ENCODE data around the gene ACTL6B. TPM values are rescaled to one million over a fixed set of nuclear protein-coding genes. Genes with fewer than 3 reads are reported as not detected.

Gene ACTL6B
- total RNA-seq, 1 donor from 2014 or later: not detected

- no peak for DNase-seq
- no peak for ATAC-seq (ENCODE audit: poor library complexity)
- intact Hi-C loops (cut with DNase I): no loop called here
These were observed 14.8 kb downstream of the ACTL6B start, which contains the start of gene TFR2 for GRCh38 chr7:100641463-100641859. TFR2 (minus strand) TSS chr7:100641552; CDS start chr7:100641509, 43 bp downstream.

GRCh38 chr7:100640517-100641440, 15.5 kb downstream of the ACTL6B start:
- intact Hi-C loops (cut with DNase I): no loop called here
- no peak for ATAC-seq (ENCODE audit: poor library complexity)
- DNase-seq: no peak

GRCh38 chr7:100639995-100640516, 16.2 kb downstream of the ACTL6B start:
- no peak for DNase-seq
- intact Hi-C loops (cut with DNase I): no loop called here
- ATAC-seq (ENCODE audit: poor library complexity): no peak

GRCh38 chr7:100632951-100633717, 23.1 kb downstream of the ACTL6B start:
- DNase-seq (peak; percentile 62), ATAC-seq (ENCODE audit: poor library complexity) (peak; percentile 68)
- intact Hi-C loops (cut with DNase I): no loop called here

GRCh38 chr7:100630066-100630465, 26.2 kb downstream of the ACTL6B start:
- no peak for ATAC-seq (ENCODE audit: poor library complexity)
- intact Hi-C loops (cut with DNase I): no loop called here
- DNase-seq: no peak

- ATAC-seq (ENCODE audit: poor library complexity): no peak
These were observed 27.0 kb downstream of the ACTL6B start for GRCh38 chr7:100629117-100629716.

GRCh38 chr7:100627238-100627549, 29.1 kb downstream of the ACTL6B start:
- intact Hi-C loops (cut with DNase I): loop anchor here (5.0 kb wide), 1 partner anchor 40 kb away; no protein-coding TSS in a partner anchor
- no peak for ATAC-seq (ENCODE audit: poor library complexity)
- DNase-seq: no peak

More at GRCh38 chr7:100629117-100629716, 27.0 kb downstream of the ACTL6B start:
- DNase-seq: no peak
- intact Hi-C loops (cut with DNase I): loop anchor here (5.0 kb wide), 1 partner anchor 38 kb away; no protein-coding TSS in a partner anchor

GRCh38 chr7:100626530-100627237, 29.6 kb downstream of the ACTL6B start:
- DNase-seq: peak; percentile 88

GRCh38 chr7:100626055-100626454, 30.2 kb downstream of the ACTL6B start:
- ATAC-seq (ENCODE audit: poor library complexity) (no peak), DNase-seq (no peak)
- intact Hi-C loops (cut with DNase I): loop anchor here (5.0 kb wide), 1 partner anchor 41 kb away; no protein-coding TSS in a partner anchor

More at GRCh38 chr7:100626530-100627237, 29.6 kb downstream of the ACTL6B start:
- intact Hi-C loops (cut with DNase I): loop anchor here (5.0 kb wide), 1 partner anchor 41 kb away; no protein-coding TSS in a partner anchor
- peak; percentile 97 for ATAC-seq (ENCODE audit: poor library complexity)

- intact Hi-C loops (cut with DNase I): no loop called here
- ATAC-seq (ENCODE audit: poor library complexity) (no peak), DNase-seq (no peak)
These were observed 32.1 kb downstream of the ACTL6B start for GRCh38 chr7:100623951-100624824.

- intact Hi-C loops (cut with DNase I): no loop called here
- DNase-seq (no peak), ATAC-seq (ENCODE audit: poor library complexity) (no peak)
These were observed 34.7 kb downstream of the ACTL6B start for GRCh38 chr7:100621554-100621953.

- intact Hi-C loops (cut with DNase I): no loop called here
- ATAC-seq (ENCODE audit: poor library complexity): no peak
- no peak for DNase-seq
These were observed 35.4 kb downstream of the ACTL6B start for GRCh38 chr7:100620804-100621203.

- no peak for DNase-seq
- intact Hi-C loops (cut with DNase I): no loop called here
- no peak for ATAC-seq (ENCODE audit: poor library complexity)
These were observed 36.0 kb downstream of the ACTL6B start for GRCh38 chr7:100620239-100620638.

GRCh38 chr7:100614308-100614861, 41.9 kb downstream of the ACTL6B start:
- ATAC-seq (ENCODE audit: poor library complexity) (no peak), DNase-seq (no peak)
- intact Hi-C loops (cut with DNase I): no loop called here

- intact Hi-C loops (cut with DNase I): no loop called here
- no peak for DNase-seq
- ATAC-seq (ENCODE audit: poor library complexity): no peak
These were observed 42.7 kb downstream of the ACTL6B start for GRCh38 chr7:100613412-100614175.

- intact Hi-C loops (cut with DNase I): no loop called here
- peak; percentile 2 for ATAC-seq (ENCODE audit: poor library complexity)
These were observed 43.4 kb downstream of the ACTL6B start for GRCh38 chr7:100612730-100613390.

More at GRCh38 chr7:100612730-100613390, 43.4 kb downstream of the ACTL6B start:
- DNase-seq: no peak
